Endothelial cell of umbilical vein (primary cell): ENCODE results near the gene RAPGEF4. TPM values are rescaled to one million over a fixed set of nuclear protein-coding genes. Genes with fewer than 3 reads are reported as not detected.

ENCODE experiments used
- BruUV-seq: library from RNA; stranded (reverse); fragments of 400-500 nt; replicated peaks from 2 replicates; lab custom pipeline; 2021; lab: Mats Ljungman, UMichigan
- CTCF ChIA-PET: fragments of 300-600, 350-600 bp; sonication (Branson Sonifier 250); formaldehyde crosslinking; loops from one replicate; lab custom pipeline; 2021; ENCODE audit warnings: antibody characterized with exemption, inconsistent platforms; lab: Charles Lee
- POLR2A ChIA-PET: fragments of 300-600, 350-600 bp; sonication (Branson Sonifier 250); formaldehyde crosslinking; loops from one replicate; lab custom pipeline; 2021; ENCODE audit warnings: antibody characterized with exemption, inconsistent platforms; lab: Charles Lee
- DNase-seq: peaks from one replicate; pipeline ENCODE4 v3.0.0-alpha.2; 2011; ENCODE audit warnings: low read depth, low spot score
- FAIRE-seq: peaks from 2 replicates; lab custom pipeline; 2011; peaks lifted over from hg19 to GRCh38; lab: Jason Lieb, UNC
- H2AFZ ChIP-seq: 2 replicates; pipeline ENCODE4 v1.6.0; 2012; ENCODE audit warnings: low read depth, low read length, control low read depth, inconsistent platforms
- H3K27ac ChIP-seq: 2 replicates; pipeline ENCODE4 v1.5.1; 2011; ENCODE audit warnings: low read depth, mild to moderate bottlenecking, control low read depth, low read length, moderate library complexity; ENCODE audit not compliant: insufficient read depth
- H3K27me3 ChIP-seq, 2 experiments: 2 replicates each; pipeline versions ENCODE4 v1.6.0 to v1.6.1; 2011; ENCODE audit warnings: low read length in 2 of 2, mixed read lengths in 1 of 2; ENCODE audit not compliant: control insufficient read depth in 2 of 2, insufficient read depth in 2 of 2
- H3K36me3 ChIP-seq, 2 experiments: 2 replicates in 1 of 2; 3 replicates in 1 of 2; pipeline ENCODE4 v1.5.1; 2011; ENCODE audit warnings: low read length in 2 of 2, mild to moderate bottlenecking in 1 of 2, moderate library complexity in 1 of 2; ENCODE audit not compliant: control insufficient read depth in 2 of 2, insufficient read depth in 2 of 2; ENCODE audit errors: extremely low read depth in 1 of 2
- H3K4me1 ChIP-seq: 3 replicates; pipeline ENCODE4 v1.5.1; 2011; ENCODE audit warnings: mild to moderate bottlenecking, low read length; ENCODE audit not compliant: control insufficient read depth, insufficient read depth; ENCODE audit errors: extremely low read depth
- H3K4me2 ChIP-seq: 2 replicates; pipeline ENCODE4 v1.6.1; 2011; ENCODE audit warnings: low read length, control low read depth, mixed read lengths; ENCODE audit not compliant: insufficient read depth
- H3K4me3 ChIP-seq, 3 experiments: fragments of 200-600 bp in 1 of 3; sonication (generic), shearing (Covaris generic) in 1 of 3; replicated peaks in 1 of 3; 2 replicates each; pipeline ENCODE4 v1.5.1; 2011 to 2016; ENCODE audit warnings: control low read depth in 3 of 3, low read length in 3 of 3, mild to moderate bottlenecking in 2 of 3, inconsistent platforms in 1 of 3, low read depth in 1 of 3, moderate library complexity in 1 of 3; ENCODE audit not compliant: insufficient read depth in 1 of 3
- H3K79me2 ChIP-seq: 2 replicates; pipeline ENCODE4 v1.6.0; 2012; ENCODE audit warnings: low read length, inconsistent platforms; ENCODE audit not compliant: control insufficient read depth, insufficient read depth
- H3K9ac ChIP-seq: replicated peaks from 2 replicates; pipeline ENCODE3; 2011; ENCODE audit warnings: low read length, control low read depth; ENCODE audit not compliant: insufficient read depth; ENCODE audit errors: extremely low read depth
- H3K9me1 ChIP-seq: replicated peaks from 3 replicates; pipeline ENCODE4 v1.6.0; 2011; ENCODE audit warnings: mild to moderate bottlenecking, low read length; ENCODE audit not compliant: control insufficient read depth, insufficient read depth; ENCODE audit errors: extremely low read depth
- H3K9me3 ChIP-seq: replicated peaks from 2 replicates; pipeline ENCODE4 v1.5.1; 2012; ENCODE audit warnings: low read length, inconsistent platforms; ENCODE audit not compliant: control insufficient read depth, insufficient read depth
- H4K20me1 ChIP-seq: replicated peaks from 2 replicates; pipeline ENCODE3; 2011; ENCODE audit warnings: mild to moderate bottlenecking, low read length; ENCODE audit not compliant: control insufficient read depth, insufficient read depth; ENCODE audit errors: extremely low read depth
- EZH2 ChIP-seq: IDR thresholded peaks from 2 replicates; pipeline ENCODE4 v1.6.1; 2012; ENCODE audit warnings: borderline replicate concordance, low read depth, mild to moderate bottlenecking, moderate library complexity, low read length, inconsistent platforms; ENCODE audit not compliant: severe bottlenecking
- FOS ChIP-seq: IDR thresholded peaks from 2 replicates; pipeline ENCODE4 v1.6.1; 2011; ENCODE audit warnings: mild to moderate bottlenecking, low read length, moderate library complexity, borderline replicate concordance; ENCODE audit not compliant: insufficient read depth
- GATA2 ChIP-seq: IDR thresholded peaks from 2 replicates; pipeline ENCODE4 v1.7.0; 2011; ENCODE audit warnings: low read depth, mild to moderate bottlenecking, moderate library complexity, mixed read lengths, low read length; ENCODE audit not compliant: insufficient read length, insufficient read depth
- JUN ChIP-seq: IDR thresholded peaks from 2 replicates; pipeline ENCODE4 v1.6.1; 2011; ENCODE audit warnings: borderline replicate concordance, low read depth; ENCODE audit not compliant: insufficient read length, insufficient read depth
- MYC ChIP-seq: IDR thresholded peaks from one replicate; pipeline ENCODE4 v1.6.1; 2011; ENCODE audit warnings: mild to moderate bottlenecking, low read depth, low read length
- POLR2A ChIP-seq: IDR thresholded peaks from 2 replicates; pipeline ENCODE4 v1.6.1; 2012; ENCODE audit warnings: low read depth, mild to moderate bottlenecking, control low read depth, low read length
- dilution Hi-C: fragments of 300-500 bp; cut with MboI; formaldehyde crosslinking; loops from one replicate; pipeline ENCODE4 v1.15.0; 2019; ENCODE audit warnings: low sequenced_read_pairs; ENCODE audit not compliant: extremely low pct_ligation_motif_present
- intact Hi-C: fragments of 100-400 bp; cut with micrococcal nuclease; formaldehyde crosslinking; loops from one replicate; pipeline ENCODE4 v1.10.0; 2022
- polyA plus RNA-seq, 4 experiments: library from polyadenylated mRNA; depleted of rRNA in 3 of 4; stranded (reverse) in 3 of 4; unstranded in 1 of 4; fragments of >200 nt; gene quantifications; 2 replicates each; pipeline versions ENCODE4 v1.2.1 to v1.2.3, GENCODE V29; 2011 to 2012; ENCODE audit warnings: missing spikeins in 1 of 4
- total RNA-seq: library from RNA; stranded (reverse); gene quantifications from 2 replicates; pipeline ENCODE4 v1.2.3, GENCODE V29; 2021
- TF ChIP-seq, protein P1 (sequence below): IDR thresholded peaks from 2 replicates; pipeline ENCODE4 v1.6.1; 2011; ENCODE audit not compliant: insufficient read depth, insufficient read length
- TF ChIP-seq, protein P2 (sequence below), 2 donors: IDR thresholded peaks; 1 replicate in 1 of 2; 2 replicates in 1 of 2; pipeline ENCODE4 v1.5.1; 2011; ENCODE audit warnings: low read length in 2 of 2, mild to moderate bottlenecking in 2 of 2, moderate library complexity in 2 of 2, control low read depth in 1 of 2, inconsistent platforms in 1 of 2, low read depth in 1 of 2; ENCODE audit not compliant: insufficient read depth in 1 of 2; ENCODE audit errors: extremely low read depth in 1 of 2

RAPGEF4 gene
- total and polyA plus RNA-seq, 2 donors (not counting 3 experiments of a cell fraction or from before 2014, with no cell fraction given), result 7.2 to 9.2 TPM

DNA sequence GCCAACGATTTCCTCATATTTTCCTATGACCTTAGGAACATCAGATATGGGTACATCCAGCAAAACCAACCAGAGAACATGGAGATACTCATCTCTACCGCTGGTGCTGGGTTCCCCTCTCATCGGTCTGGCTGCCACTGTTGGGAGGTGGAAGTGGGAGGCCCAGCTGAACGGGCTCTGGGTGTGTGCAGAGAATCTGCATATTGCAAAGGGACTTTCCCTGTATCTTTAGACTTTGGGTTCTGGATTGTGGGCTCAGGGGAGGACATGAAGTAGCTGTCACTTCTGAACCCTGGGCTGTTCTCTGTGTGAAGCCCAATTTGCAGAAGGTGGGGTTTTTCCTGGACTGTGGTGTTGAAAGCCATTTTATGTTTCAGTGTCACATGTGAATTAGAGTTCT, 30.0 kb downstream of the RAPGEF4 start:
- Histone ChIP-seq H4K20me1 (no peaks in the 10 kb centered on the region), H3K9me3 (no peaks in the 10 kb centered on the region), H3K36me3 (no peaks in the 10 kb centered on the region), H3K4me1 (peaks cover 3% of the 10 kb centered on the region), H3K9ac (no peak overlapping the region), H3K4me2 (no peak overlapping the region), H3K4me3 (no peak overlapping the region), H3K79me2 (no peaks in the 10 kb centered on the region), H3K9me1 (no peaks in the 10 kb centered on the region), H3K27ac (no peak overlapping the region), H2AFZ (no peak overlapping the region), H3K27me3 (no peaks in the 10 kb centered on the region)
- intact Hi-C loops, result no loop called here
- dilution Hi-C loops, result no loop called here
- DNase-seq, result no peak
- ChIA-PET CTCF (interaction anchor here (1.7 kb wide), 1 partner anchor 50 kb away, joined by 3 read pairs; no protein-coding TSS in a partner anchor), POLR2A (no interaction called here)
- TF ChIP-seq FOS (no peak), EZH2 (no peak), JUN (no peak), GATA2 (no peak), MYC (no peak)
- TF ChIP-seq, protein P1, sequence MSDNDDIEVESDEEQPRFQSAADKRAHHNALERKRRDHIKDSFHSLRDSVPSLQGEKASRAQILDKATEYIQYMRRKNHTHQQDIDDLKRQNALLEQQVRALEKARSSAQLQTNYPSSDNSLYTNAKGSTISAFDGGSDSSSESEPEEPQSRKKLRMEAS, result no peak
- no peak for FAIRE-seq
- BruUV-seq, result no TSS peak

- H3K9ac ChIP-seq, result no peak overlapping the region
- no peak overlapping the region for H3K4me3 ChIP-seq
Observed at GRCh38 chr2:172768401-172768800, 32.8 kb downstream of the RAPGEF4 start.

More at GRCh38 chr2:172768401-172768800, 32.8 kb downstream of the RAPGEF4 start:
- no peaks in the 10 kb centered on the region for H3K4me1 ChIP-seq
- TF ChIP-seq GATA2 (no peak), POLR2A (no peak), EZH2 (no peak), JUN (no peak), FOS (no peak)
- TF ChIP-seq, protein P2, sequence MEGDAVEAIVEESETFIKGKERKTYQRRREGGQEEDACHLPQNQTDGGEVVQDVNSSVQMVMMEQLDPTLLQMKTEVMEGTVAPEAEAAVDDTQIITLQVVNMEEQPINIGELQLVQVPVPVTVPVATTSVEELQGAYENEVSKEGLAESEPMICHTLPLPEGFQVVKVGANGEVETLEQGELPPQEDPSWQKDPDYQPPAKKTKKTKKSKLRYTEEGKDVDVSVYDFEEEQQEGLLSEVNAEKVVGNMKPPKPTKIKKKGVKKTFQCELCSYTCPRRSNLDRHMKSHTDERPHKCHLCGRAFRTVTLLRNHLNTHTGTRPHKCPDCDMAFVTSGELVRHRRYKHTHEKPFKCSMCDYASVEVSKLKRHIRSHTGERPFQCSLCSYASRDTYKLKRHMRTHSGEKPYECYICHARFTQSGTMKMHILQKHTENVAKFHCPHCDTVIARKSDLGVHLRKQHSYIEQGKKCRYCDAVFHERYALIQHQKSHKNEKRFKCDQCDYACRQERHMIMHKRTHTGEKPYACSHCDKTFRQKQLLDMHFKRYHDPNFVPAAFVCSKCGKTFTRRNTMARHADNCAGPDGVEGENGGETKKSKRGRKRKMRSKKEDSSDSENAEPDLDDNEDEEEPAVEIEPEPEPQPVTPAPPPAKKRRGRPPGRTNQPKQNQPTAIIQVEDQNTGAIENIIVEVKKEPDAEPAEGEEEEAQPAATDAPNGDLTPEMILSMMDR (IDR thresholded peaks at IDR 0.05; ENCODE audit: extremely low read depth in 1 of 2, insufficient read depth in 1 of 2, low read depth in 1 of 2, low read length in 2 of 2), result no peak
- dilution Hi-C loops, result no loop called here
- H2AFZ ChIP-seq, result no peak overlapping the region
- no peak for FAIRE-seq
- no peaks in the 10 kb centered on the region for H3K9me1 ChIP-seq
- ChIA-PET POLR2A (no interaction called here), CTCF (interaction anchor here (1.2 to 1.9 kb wide), 3 partner anchors 9 to 32 kb away, joined by 3 to 4 read pairs (median 3); no protein-coding TSS in a partner anchor)
- H3K36me3 ChIP-seq, result no peaks in the 10 kb centered on the region
- no peak overlapping the region for H3K27ac ChIP-seq
- BruUV-seq, result no TSS peak
- intact Hi-C loops, result no loop called here
- no peak overlapping the region for H3K4me2 ChIP-seq
- H3K27me3 ChIP-seq, result no peaks in the 10 kb centered on the region
- no peaks in the 10 kb centered on the region for H4K20me1 ChIP-seq
- no peaks in the 10 kb centered on the region for H3K9me3 ChIP-seq
- no peaks in the 10 kb centered on the region for H3K79me2 ChIP-seq
- DNase-seq, result no peak
